ENCODE results near the gene TMTC2.

Gene TMTC2

DNA sequence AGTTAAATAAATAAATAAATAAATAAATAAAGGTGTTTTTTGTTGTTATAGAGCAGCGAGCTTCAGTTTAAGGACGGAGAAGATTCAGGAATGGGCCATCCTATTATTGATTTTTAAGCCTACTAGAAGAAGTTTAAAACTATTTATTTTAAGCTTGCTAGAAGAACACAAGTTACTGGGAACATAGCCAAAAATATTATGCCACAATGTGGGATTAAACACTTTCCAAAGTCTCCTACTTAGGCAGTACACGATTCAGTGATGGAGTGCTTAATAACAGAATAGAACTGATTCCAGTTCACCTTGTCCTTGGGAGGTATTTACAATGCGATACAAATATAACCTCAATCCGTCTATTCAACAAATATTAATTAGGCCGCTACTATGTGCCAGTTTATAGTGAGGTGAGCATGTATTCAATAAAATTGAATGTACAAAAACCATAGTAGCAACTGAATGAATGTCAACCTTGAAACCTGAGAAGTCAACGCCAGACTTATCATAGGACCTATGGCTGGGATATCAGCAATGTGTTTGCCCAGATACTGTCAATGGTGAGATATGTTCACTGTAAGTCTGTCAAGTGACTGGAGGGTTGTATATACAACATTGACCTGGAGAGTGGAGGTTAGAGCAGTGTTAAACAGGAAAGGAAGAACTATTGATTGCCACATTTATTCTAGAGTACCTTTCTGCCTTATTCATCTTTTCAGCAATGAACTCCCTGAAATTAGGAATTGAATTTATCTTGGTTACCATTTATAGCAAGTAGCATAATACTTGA, 486.4 kb downstream of the TMTC2 start:
- no peak overlapping the region for H3K23ac ChIP-seq (ENCODE audit: low read length)

DNA sequence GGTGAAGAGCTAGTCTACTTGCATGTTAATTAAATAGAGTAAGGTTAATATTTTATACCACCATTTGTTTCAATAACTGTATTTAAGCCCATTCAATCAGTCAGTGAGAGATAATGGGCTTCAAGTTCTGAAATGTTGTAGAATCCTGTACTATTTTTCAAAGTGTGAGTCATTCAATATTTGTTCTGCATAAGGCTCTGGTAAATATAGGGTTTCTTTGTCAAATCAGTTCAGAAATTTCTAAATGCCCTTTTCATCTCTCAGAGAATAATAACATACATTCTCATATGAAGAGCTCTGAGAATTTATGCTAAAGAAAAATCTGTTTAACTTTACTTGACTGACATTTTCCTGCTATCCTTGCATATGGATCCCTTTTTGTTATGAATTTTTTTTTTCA, 493.3 kb downstream of the TMTC2 start:
- H3K79me1 ChIP-seq (ENCODE audit: low read length), result no peaks in the 10 kb centered on the region
- no peak overlapping the region for H3K4me2 ChIP-seq (ENCODE audit: low read length)

More for the DNA sequence above, 486.4 kb downstream of the TMTC2 start:
- DNase-seq, result no peak
- no peak overlapping the region for H4K12ac ChIP-seq (ENCODE audit: low read depth, low read length)
- H2AFZ ChIP-seq (ENCODE audit: insufficient read depth, low read length, poor library complexity), result no peak overlapping the region
- H3K27me3 ChIP-seq (ENCODE audit: insufficient read depth, low read length), result no peaks in the 10 kb centered on the region
- no peak overlapping the region for H3K9ac ChIP-seq (ENCODE audit: low read length)
- H2BK12ac ChIP-seq (ENCODE audit: low read length), result no peak overlapping the region
- H3K4me1 ChIP-seq (ENCODE audit: control insufficient read depth in 1 of 2, insufficient read depth in 2 of 2, low read length in 2 of 2), result no peaks in the 10 kb centered on the region
- H3K14ac ChIP-seq (ENCODE audit: low read length), result no peak overlapping the region
- H3K4me2 ChIP-seq (ENCODE audit: low read length), result no peak overlapping the region
- WGBS (ENCODE audit: extremely low coverage, insufficient coverage, insufficient read length), result no CpG with 5 or more reads among the region's 7 CpGs
- H3K36me3 ChIP-seq (ENCODE audit: control insufficient read depth in 1 of 2, insufficient read depth in 2 of 2, low read length in 2 of 2), result no peaks in the 10 kb centered on the region
- H3K9me3 ChIP-seq (ENCODE audit: insufficient read depth, low read depth, low read length), result no peaks in the 10 kb centered on the region
- H3K18ac ChIP-seq (ENCODE audit: low read length), result no peak overlapping the region
- no peak overlapping the region for H2BK120ac ChIP-seq (ENCODE audit: insufficient read depth, low read length, poor library complexity)
- H3K79me1 ChIP-seq (ENCODE audit: low read length), result no peaks in the 10 kb centered on the region
- H4K8ac ChIP-seq (ENCODE audit: low read depth, low read length), result no peak overlapping the region
- H3K27ac ChIP-seq (ENCODE audit: low read depth, low read length), result no peak overlapping the region
- no peak overlapping the region for H2AK5ac ChIP-seq (ENCODE audit: low read length)
- H3K79me2 ChIP-seq (ENCODE audit: control insufficient read depth, insufficient read depth, low read length, poor library complexity), result no peaks in the 10 kb centered on the region
- no peak overlapping the region for H4K91ac ChIP-seq (ENCODE audit: low read depth, low read length)
- H3K4me3 ChIP-seq (ENCODE audit: low read depth, low read length), result no peak overlapping the region
- H2BK5ac ChIP-seq (ENCODE audit: low read depth, low read length, poor library complexity), result no peak overlapping the region
- H3K4ac ChIP-seq (ENCODE audit: low read depth, low read length), result no peak overlapping the region

DNA sequence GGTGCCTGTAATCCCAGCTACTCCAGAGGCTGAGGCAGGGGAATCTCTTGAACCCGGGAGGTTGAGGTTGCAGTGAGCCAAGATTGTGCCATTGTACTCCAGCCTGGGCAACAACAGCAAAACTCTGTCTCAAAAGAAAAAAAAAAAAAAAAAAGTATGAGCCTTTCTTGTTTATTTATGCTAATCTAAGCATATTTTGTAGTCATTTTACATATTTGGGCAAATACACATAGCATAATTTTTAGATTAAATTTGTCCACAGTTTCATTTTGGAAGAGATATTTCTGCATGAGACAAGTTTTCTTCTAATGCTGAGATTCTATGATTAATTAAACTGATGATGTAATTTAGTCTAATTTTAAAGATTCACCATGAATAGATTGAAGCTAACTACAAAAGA, 494.4 kb downstream of the TMTC2 start:
- DNase-seq, result no peak
- Histone ChIP-seq H3K27me3 (ENCODE audit: insufficient read depth, low read length) (no peaks in the 10 kb centered on the region), H3K9ac (ENCODE audit: low read length) (no peak overlapping the region), H3K23ac (ENCODE audit: low read length) (no peak overlapping the region), H2BK5ac (ENCODE audit: low read depth, low read length, poor library complexity) (no peak overlapping the region), H3K4me3 (ENCODE audit: low read depth, low read length) (no peak overlapping the region), H4K91ac (ENCODE audit: low read depth, low read length) (no peak overlapping the region), H3K79me2 (ENCODE audit: control insufficient read depth, insufficient read depth, low read length, poor library complexity) (no peaks in the 10 kb centered on the region), H3K36me3 (ENCODE audit: control insufficient read depth in 1 of 2, insufficient read depth in 2 of 2, low read length in 2 of 2) (no peaks in the 10 kb centered on the region), H4K12ac (ENCODE audit: low read depth, low read length) (no peak overlapping the region), H3K4me1 (ENCODE audit: control insufficient read depth in 1 of 2, insufficient read depth in 2 of 2, low read length in 2 of 2) (no peaks in the 10 kb centered on the region), H2AFZ (ENCODE audit: insufficient read depth, low read length, poor library complexity) (no peak overlapping the region), H3K27ac (ENCODE audit: low read depth, low read length) (no peak overlapping the region), H3K9me3 (ENCODE audit: insufficient read depth, low read depth, low read length) (no peaks in the 10 kb centered on the region), H3K4ac (ENCODE audit: low read depth, low read length) (no peak overlapping the region), H2AK5ac (ENCODE audit: low read length) (no peak overlapping the region), H3K4me2 (ENCODE audit: low read length) (no peak overlapping the region), H2BK12ac (ENCODE audit: low read length) (no peak overlapping the region), H3K79me1 (ENCODE audit: low read length) (no peaks in the 10 kb centered on the region), H3K14ac (ENCODE audit: low read length) (no peak overlapping the region), H3K18ac (ENCODE audit: low read length) (no peak overlapping the region), H2BK120ac (ENCODE audit: insufficient read depth, low read length, poor library complexity) (no peak overlapping the region), H4K8ac (ENCODE audit: low read depth, low read length) (no peak overlapping the region)
- WGBS (ENCODE audit: extremely low coverage, insufficient coverage, insufficient read length), result no CpG with 5 or more reads among the region's 1 CpG

More for the DNA sequence above, 493.3 kb downstream of the TMTC2 start:
- no peak for DNase-seq
- Histone ChIP-seq H3K18ac (ENCODE audit: low read length) (no peak overlapping the region), H4K8ac (ENCODE audit: low read depth, low read length) (no peak overlapping the region), H3K4ac (ENCODE audit: low read depth, low read length) (no peak overlapping the region), H3K27me3 (ENCODE audit: insufficient read depth, low read length) (no peaks in the 10 kb centered on the region), H3K4me1 (ENCODE audit: control insufficient read depth in 1 of 2, insufficient read depth in 2 of 2, low read length in 2 of 2) (no peaks in the 10 kb centered on the region), H2AK5ac (ENCODE audit: low read length) (no peak overlapping the region), H3K9ac (ENCODE audit: low read length) (no peak overlapping the region), H3K79me2 (ENCODE audit: control insufficient read depth, insufficient read depth, low read length, poor library complexity) (no peaks in the 10 kb centered on the region), H3K23ac (ENCODE audit: low read length) (no peak overlapping the region), H4K91ac (ENCODE audit: low read depth, low read length) (no peak overlapping the region), H3K27ac (ENCODE audit: low read depth, low read length) (no peak overlapping the region), H4K12ac (ENCODE audit: low read depth, low read length) (no peak overlapping the region), H3K36me3 (ENCODE audit: control insufficient read depth in 1 of 2, insufficient read depth in 2 of 2, low read length in 2 of 2) (no peaks in the 10 kb centered on the region), H2BK5ac (ENCODE audit: low read depth, low read length, poor library complexity) (no peak overlapping the region), H3K4me3 (ENCODE audit: low read depth, low read length) (no peak overlapping the region), H2BK120ac (ENCODE audit: insufficient read depth, low read length, poor library complexity) (no peak overlapping the region), H3K14ac (ENCODE audit: low read length) (no peak overlapping the region), H2BK12ac (ENCODE audit: low read length) (no peak overlapping the region), H2AFZ (ENCODE audit: insufficient read depth, low read length, poor library complexity) (no peak overlapping the region), H3K9me3 (ENCODE audit: insufficient read depth, low read depth, low read length) (no peaks in the 10 kb centered on the region)

DNA sequence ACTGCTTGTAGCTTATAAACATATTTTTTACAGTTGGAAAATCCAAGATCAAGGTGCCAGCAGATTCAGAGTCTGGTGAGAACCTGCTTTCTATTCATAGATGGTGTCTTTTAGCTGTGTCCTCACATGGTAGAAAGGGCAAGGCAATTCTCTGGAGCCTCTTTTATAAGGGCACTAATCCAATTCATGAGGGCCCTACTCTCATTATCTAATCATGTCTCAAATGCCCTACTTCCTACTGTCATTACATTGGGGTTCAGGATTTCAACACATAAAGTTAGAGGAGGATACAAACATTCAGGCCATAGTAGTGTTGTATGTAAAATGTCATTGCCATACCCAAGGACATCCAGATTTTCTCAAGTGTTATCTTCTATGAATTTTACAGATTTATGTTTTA, 496.4 kb downstream of the TMTC2 start:
- H4K8ac ChIP-seq (ENCODE audit: low read depth, low read length), result no peak overlapping the region
- no peaks in the 10 kb centered on the region for H3K27me3 ChIP-seq (ENCODE audit: insufficient read depth, low read length)

More for the DNA sequence above, 496.4 kb downstream of the TMTC2 start:
- H3K9ac ChIP-seq (ENCODE audit: low read length), result no peak overlapping the region
- no peaks in the 10 kb centered on the region for H3K4me1 ChIP-seq (ENCODE audit: control insufficient read depth in 1 of 2, insufficient read depth in 2 of 2, low read length in 2 of 2)
- no peaks in the 10 kb centered on the region for H3K79me2 ChIP-seq (ENCODE audit: control insufficient read depth, insufficient read depth, low read length, poor library complexity)
- H2BK5ac ChIP-seq (ENCODE audit: low read depth, low read length, poor library complexity), result no peak overlapping the region
- no peak overlapping the region for H3K18ac ChIP-seq (ENCODE audit: low read length)
- H3K4ac ChIP-seq (ENCODE audit: low read depth, low read length), result no peak overlapping the region
- H4K91ac ChIP-seq (ENCODE audit: low read depth, low read length), result no peak overlapping the region
- no peak overlapping the region for H2BK12ac ChIP-seq (ENCODE audit: low read length)
- no peak overlapping the region for H3K27ac ChIP-seq (ENCODE audit: low read depth, low read length)
- H3K79me1 ChIP-seq (ENCODE audit: low read length), result no peaks in the 10 kb centered on the region
- no peak overlapping the region for H3K23ac ChIP-seq (ENCODE audit: low read length)
- DNase-seq, result no peak
- H2BK120ac ChIP-seq (ENCODE audit: insufficient read depth, low read length, poor library complexity), result no peak overlapping the region
- H3K4me2 ChIP-seq (ENCODE audit: low read length), result no peak overlapping the region
- no peak overlapping the region for H4K12ac ChIP-seq (ENCODE audit: low read depth, low read length)
- H3K36me3 ChIP-seq (ENCODE audit: control insufficient read depth in 1 of 2, insufficient read depth in 2 of 2, low read length in 2 of 2), result no peaks in the 10 kb centered on the region
- H2AFZ ChIP-seq (ENCODE audit: insufficient read depth, low read length, poor library complexity), result no peak overlapping the region
- H2AK5ac ChIP-seq (ENCODE audit: low read length), result no peak overlapping the region
- H3K9me3 ChIP-seq (ENCODE audit: insufficient read depth, low read depth, low read length), result no peaks in the 10 kb centered on the region
- no peak overlapping the region for H3K14ac ChIP-seq (ENCODE audit: low read length)
- H3K4me3 ChIP-seq (ENCODE audit: low read depth, low read length), result no peak overlapping the region
